SK-N-MC (cell line): ENCODE results near the gene KRR1.

Experiments used
- EZH2 ChIP-seq: fragments of 200-600 bp; sonication (generic); IDR thresholded peaks from one replicate; pipeline ENCODE4 v1.6.1; 2017; ENCODE audit warnings: antibody characterized with exemption
- FOXP2 ChIP-seq: optimal IDR thresholded peaks from 2 replicates; pipeline ENCODE3; 2011; ENCODE audit warnings: mild to moderate bottlenecking, moderate library complexity; ENCODE audit not compliant: insufficient read depth; ENCODE audit errors: extremely low read length, control extremely low read depth
- POLR2AphosphoS5 ChIP-seq: IDR thresholded peaks from 2 replicates; pipeline ENCODE4 v1.6.1; 2012; ENCODE audit warnings: mild to moderate bottlenecking, low read depth, low read length, borderline replicate concordance

GRCh38 chr12:75444429-75445136 is 66.8 kb downstream of the KRR1 start:
- no peak for TF ChIP-seq POLR2AphosphoS5
- no peak for TF ChIP-seq EZH2
- TF ChIP-seq FOXP2: no peak
